GM18502 (cell line): ENCODE measurements around the gene SHC4.
"Not testable (repeated sequence)": the region's sequence is repeated elsewhere in the genome, so short reads cannot be mapped to it uniquely, and the experiment has no call there.

ENCODE experiments used
- ATAC-seq: cut with Tn5 transposase; IDR thresholded peaks from one replicate; pipeline ENCODE4 v1.9.1; 2021; ENCODE audit warnings: mild to moderate bottlenecking; ENCODE audit not compliant: unreplicated experiment, poor library complexity

The SHC4 gene

DNA sequence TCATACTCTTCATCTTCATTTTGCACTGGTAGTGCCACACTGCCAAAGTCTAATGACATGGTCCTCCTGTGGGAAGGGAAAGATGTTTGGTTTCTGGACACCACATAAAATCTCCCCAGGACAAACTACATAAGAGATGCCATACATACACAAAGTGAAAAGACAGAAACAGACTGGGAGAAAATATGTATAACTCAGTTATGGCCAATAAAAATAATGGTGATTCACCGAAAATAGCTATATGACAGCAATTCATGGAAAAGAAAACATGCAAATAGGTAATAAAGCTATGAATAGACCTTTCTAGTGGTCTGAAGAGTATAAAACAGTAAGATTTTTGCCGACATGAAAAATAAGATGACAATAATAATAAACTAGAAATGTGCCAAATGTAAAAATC, 158.1 kb downstream of the SHC4 start:
- no peak for ATAC-seq

DNA sequence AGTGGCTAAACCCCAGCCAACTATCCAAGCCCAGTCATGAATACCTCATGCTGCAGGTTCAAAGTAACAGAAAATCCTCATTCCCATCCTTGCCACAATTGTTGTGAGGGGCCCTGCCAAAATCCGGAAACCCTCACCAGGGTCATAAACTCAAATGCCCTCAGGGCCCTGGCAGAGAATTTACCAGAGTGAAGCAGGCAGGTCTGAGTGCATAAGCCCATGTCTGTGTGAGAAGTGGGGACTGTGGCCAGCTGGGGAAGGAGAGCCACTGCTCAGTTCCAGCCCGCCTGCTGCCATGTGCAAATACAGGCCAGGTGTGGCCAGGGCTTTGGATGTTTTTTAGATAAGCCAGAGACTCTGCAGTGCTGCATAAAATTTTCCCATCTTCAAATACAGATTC, 159.8 kb downstream of the SHC4 start:
- ATAC-seq: no peak

DNA sequence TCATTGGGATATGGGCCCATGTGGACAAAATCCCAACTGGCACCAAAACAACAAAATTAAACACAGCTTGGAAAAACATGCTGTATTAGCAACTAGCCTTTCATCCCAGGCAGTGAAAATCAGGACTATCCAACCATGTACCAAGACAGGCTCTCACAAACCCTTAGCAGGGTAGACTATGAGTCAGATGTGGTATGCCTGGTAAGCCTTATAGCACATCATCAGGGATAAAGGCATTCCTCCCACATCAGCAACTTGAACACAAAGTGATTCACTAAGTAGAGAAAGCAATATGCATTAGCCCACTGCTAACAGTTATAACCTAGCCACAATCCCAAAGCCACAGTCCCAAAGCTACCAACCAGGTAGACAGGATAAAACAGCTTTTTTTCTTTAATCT, 160.9 kb downstream of the SHC4 start:
- no peak for ATAC-seq

DNA sequence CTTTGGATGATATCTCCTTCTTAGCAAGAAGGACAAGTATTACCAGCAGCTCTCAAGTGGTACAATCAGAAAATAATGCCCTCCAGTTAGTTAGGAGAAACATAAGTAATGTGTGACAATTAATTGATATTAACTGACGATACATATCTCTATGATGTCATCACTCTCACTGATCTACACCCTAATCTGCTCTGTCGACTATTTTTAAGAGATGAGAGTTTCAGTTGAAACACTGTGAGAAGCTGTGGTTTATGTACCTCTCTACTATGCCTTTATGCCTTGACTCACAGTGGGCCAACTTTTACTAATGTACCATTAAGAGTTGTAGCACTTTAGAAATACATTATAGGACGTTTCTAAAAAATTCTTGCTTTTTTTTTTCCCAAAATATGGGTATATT, 161.5 kb downstream of the SHC4 start:
- no peak for ATAC-seq

DNA sequence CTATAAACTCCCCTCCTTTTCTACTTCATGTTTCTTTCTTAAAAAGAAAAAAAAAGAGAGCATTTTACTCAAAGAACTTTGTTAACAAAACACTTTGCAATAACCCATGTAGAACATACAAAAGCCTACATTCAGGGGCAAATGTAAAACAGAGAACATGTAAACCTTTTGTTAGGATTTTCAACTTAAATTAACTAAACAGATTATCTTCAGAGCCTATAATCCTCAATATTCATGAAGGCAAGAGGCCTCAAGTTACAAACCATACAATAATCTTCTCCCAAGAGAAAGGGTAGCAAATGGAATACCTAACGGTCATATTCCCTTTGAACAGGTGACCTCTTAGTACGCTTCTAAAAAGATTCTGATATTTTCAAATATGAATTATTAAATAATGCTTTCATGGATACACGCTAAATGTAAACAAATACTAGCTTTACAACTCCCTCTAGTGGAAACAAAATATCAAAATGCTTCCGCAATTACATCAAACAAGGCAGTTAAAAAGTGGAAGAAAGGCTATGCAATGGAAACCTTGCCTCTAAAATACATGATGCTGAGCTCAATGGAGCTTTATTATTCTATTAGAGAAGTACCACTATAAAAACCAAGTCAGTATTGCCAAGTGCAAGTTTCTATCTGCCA, 162.8 kb downstream of the SHC4 start:
- no peak for ATAC-seq

DNA sequence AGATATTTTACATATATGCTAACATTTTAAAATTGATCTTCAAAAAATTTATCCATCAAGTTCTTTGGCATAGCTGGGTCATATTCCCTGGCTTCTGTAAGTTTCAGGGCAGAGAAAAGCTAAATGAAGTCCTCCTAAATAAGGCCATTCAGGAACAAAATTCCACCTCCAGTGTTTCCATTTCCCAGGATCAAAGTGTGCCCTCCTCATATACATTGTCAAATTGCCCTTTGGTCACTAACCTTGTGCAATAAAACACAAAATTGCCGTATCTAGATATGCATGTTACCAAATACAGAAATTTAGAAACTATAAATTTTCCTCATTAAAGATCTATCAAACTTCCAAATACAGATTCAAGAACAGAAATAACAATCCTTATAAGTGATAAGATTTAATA, 163.5 kb downstream of the SHC4 start:
- no peak for ATAC-seq

DNA sequence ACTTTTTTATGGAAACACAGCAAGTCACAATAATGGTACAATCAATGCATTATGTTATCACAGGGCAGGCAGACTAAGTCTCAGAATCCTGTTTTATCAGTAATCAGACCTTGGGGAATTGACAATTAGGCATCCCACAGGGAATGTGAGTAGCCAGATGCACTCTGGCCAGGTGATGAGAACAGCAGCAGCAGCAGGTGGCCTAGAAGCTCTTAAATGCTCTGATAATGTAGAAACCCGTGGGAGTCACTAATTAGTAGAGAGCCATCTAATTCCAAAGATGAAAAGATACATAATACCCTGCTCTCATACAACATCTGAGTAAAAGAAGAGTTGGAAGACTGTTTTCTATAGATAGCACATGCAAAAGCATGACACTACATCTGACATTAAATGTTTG, 165.4 kb downstream of the SHC4 start:
- ATAC-seq: no peak

DNA sequence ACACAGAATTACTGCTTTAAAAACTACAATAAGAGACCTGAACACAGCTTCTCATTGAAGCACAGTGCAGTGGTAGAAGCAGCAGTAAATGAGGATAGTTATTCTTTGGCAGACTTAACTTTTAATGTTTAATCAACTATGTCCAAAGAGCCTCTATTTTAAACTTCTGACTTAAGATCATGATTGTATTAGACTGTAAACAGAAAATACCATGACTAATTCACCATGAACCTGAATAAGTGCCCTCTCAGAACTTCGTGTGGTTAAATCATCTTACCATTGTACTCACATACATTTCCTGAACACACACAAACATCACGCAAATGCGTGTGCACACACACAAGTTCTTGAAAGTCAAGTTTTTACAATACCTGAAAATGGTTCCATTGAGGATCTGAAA, 166.8 kb downstream of the SHC4 start:
- ATAC-seq: no peak

DNA sequence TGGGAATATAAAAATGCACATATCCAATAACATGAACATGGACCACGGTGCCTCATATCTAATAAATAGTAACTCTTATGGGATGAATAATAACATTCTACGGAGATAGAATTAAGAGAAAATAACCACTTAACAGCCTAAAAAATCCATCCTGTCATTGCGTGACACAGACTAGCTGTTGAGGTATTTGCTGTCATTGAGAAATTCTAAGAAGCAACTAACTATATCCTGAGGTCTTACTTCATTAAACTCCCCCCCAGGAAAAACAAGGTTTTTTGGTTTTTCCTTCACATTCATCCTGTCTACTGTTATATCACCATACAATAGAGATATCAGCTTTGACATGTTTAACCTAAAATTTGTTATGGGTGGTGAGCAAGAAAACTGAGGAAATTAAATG, 167.2 kb downstream of the SHC4 start:
- ATAC-seq: no peak

DNA sequence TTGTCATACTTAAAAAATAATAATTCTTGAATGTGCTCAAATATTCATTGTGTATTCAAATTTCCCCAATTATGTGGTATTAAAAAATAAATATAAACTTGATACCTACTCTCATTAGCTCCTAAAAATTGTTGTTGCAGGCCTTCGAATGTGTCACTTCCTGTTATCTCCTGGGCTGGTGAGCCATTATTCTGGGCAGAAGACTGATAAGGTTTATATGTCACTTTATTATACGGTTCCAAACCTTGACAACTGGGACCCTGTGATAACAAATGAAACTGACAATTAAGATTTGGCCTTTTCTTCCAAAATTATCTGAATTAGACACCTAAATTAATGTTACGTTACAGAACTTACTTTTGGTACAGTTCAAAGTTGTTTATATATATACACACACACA, 167.8 kb downstream of the SHC4 start:
- no peak for ATAC-seq

DNA sequence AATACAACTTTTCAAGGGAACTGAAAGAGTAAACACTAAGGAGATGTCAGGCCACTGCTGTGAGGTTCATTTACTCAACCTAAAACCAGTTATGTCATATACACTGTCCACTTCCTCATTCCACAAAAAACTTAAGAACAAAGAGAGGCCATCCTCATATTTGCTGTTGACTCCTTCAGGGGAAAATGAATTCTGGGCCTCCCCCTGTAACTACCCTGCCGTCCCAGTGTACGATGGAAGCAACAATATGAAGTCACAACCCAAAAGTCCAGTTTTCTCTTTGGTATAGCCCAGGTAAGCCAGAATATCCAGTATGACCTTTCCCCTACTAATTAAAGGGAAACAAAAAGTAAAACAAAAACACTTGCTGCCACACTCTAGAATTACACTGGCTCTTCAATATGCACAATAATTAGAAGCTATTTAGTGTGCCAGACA, 169.0 kb downstream of the SHC4 start:
- ATAC-seq: peak; percentile 97

DNA sequence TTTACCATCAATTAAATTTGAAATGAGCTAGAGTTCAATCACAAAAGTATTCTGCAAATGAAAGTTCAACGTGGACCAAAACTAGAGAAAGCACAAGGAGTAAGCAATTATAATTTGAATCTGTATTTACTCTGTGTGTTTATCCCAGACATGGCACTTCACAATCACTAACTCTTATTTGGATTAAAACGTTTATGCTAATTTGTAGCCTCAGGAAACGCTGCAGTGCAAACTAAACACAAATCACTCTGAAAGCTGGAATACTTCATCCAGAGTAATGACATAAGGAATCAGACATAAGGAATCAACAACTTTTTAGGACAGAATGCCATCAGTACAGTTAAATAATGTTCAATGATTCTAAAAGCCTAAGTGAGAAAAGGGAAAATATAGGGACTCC, 171.3 kb downstream of the SHC4 start:
- no peak for ATAC-seq

DNA sequence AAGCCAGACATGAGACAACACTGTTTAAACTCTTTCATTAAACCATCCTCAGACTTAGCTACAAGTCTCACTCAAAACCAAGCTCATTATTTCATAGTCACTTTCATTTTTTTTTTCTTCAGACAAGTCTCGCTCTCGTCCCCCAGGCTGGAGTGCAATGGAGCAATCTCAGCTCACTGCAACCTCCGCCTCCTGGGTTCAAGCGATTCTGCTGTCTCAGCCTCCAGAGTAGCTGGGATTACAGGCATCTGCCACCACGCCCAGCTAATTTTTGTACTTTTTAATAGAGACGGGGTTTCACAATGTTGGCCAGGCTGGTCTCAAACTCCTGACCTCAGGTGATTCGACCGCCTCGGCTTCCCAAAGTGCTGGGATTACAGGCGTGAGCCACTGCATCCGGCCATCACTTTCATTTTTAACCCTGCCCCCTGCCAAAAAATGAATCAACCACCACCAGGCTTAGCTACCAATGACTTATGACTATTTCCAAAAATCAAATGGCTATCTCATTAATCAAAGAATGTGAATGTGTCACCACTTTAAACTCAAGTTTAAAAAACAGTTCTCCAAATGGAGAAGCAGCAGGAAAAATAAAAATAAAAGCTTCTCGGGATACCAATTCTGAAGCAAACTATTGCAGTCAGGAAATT, 173.1 kb downstream of the SHC4 start:
- not testable (repeated sequence) for ATAC-seq

DNA sequence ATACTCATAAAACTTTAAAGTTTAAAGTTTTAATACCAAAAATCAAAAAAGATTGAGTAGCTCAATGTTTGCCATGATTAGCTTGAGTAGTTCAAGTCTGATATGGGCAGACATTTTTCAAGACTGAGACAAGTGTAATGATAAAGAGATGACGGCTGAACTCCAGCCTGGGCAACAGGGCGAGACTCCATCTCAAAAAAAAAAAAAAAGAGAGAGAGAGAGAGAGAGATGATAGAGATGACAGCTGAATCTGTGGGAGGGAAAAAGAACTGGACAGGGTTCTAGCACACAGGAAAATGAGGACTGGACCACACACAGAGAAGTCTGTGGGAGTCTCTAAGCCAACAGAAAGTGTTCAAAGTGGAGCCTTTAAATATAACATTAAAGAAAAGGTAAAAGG, 178.0 kb downstream of the SHC4 start:
- ATAC-seq: no peak

DNA sequence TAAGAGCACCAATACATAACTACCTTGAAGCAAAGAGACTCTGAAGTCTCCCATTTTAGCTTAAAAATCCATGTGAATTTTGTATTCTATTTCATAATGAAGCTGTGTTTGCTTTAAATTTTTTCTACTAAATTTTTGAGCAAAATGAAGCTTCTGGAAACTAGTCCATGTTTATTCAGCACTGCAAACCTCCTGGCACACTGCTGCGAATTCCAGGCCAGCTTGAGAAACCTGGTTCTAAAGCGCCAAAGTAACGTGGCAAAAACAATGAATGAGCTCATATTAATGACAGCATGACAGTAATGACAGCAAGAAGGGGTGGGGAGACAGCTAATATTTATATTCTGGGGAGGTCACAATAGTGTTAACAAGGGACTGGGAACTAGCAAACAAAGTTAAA, 178.5 kb downstream of the SHC4 start:
- no peak for ATAC-seq

DNA sequence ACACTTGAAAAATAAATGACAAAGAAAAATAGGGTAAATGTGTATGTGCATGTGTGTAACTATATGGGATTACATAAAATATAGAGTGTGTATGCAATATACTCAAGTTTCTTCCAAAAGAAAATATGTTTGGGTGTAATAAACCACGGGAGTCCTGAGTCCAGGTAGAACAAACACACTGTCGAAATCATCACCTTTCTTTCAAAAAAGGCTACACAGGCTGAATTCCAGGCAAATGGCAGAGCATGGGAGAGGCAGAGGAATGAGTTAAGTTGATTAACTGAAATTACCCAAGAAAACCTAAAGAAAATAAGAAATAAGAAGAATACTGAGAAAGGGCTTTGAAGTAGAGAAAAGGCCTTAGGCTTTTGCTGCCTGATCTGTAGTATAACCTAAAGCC, 179.0 kb downstream of the SHC4 start:
- no peak for ATAC-seq

DNA sequence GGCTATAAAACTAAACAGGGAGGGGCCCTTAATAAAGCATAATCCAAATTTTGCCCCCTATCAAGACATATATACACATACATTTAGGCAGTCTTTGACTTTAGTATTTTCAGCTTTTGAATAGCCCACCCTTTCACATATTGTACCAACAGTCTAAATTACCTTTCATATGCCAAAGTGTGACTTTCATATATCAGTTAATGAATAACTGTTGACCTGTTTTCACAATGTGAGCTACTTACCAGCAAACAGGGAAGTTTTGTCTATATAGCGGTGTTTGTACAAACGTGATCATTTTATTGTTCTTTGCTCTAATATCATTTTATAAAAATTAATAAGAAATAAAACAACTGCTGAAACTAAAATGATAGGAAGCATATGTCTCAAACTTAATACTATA, 180.8 kb downstream of the SHC4 start:
- ATAC-seq: no peak

DNA sequence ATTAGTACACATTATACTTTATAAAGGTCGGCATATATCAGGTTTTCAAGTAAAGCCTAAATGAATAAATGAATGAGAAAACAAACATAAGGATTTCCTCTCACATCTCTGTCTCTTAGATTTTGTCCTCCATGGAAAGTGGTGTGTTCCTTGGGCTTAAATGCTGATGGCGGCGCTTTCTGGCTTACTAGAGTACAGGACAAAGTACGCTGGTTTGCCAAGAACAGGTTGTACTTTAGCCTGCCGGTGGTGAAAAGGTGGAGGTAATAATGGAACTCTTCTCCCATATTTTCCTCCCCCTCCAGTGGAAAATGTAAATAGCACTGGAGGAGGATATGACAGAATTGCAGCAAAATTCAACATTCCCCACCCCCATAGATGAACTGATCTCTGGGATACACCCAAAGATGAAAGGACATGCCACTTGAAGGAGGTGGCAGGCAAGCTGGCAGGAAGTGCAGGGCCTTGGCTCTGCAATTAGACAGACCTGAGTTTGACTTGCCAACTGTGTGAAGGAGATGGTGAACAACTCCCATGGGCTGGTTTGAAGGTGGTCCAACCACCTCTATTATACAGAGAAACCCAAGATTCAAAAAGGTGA, 182.1 kb downstream of the SHC4 start:
- no peak for ATAC-seq

DNA sequence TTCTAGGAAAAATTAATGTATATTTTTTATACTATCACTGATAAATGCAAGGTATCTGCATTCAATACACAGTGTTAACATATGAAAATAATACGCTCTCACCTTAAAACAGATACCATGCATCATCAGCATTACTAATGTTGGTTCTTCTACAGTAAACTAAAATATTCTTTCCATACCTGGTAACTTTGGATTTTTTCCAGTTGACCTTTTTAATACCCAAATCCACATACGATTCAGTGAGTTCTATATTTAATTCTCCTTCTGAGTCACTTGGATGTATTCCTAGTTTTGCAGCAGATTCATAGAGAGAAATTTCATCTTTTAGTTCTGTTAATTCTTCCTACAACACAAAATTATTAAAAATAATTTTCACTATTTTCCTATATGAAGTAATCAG, 182.7 kb downstream of the SHC4 start:
- no peak for ATAC-seq

DNA sequence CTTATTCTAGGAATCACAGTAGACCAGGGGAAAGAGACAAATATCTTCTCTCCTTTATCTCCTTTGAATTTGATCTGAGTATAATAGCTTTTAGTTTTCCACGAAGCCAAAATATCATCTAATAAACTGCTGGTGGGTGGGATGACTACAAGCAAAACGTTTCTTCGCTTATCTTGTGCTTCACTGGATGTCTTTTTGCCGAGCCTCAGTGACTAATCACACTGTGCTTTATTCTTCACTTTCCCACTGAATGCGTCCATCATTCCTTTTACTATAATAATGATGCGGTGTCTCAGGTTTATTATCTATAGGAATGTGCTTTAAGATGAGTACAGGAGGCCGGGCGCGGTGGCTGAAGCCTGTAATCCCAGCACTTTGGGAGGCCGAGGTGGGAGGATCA, 185.4 kb downstream of the SHC4 start:
- ATAC-seq: no peak

DNA sequence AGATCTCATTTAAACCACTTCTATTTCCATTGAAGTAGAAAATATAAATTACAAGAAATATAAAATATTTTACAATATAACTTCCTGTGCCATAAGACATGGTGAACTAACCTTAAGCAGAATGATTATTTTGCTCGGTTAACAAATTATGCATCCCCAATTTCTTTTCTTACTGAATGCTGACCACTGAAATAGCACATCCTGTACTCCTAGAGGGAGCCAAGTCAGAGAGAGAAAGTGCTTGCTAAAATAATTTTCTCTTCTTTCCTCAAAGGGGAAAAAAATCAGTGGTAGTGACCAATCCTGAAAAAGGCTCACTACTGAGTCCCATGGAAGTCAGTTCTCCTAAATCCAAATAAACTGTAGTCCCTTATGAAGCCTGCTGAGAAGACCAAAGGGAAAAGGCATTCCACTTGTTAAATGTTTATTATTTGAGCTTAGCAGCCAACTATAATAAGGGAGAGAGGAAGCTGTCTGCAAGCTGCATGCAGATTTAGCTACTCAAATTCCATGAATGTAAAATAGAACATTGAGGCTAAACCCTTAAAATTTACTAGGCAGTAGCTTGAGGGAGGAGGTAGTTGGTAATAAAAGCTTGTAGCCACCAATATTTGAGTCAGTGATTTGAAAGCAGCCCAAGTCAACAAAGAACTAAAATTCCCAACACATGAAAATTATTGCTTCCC, 185.9 kb downstream of the SHC4 start:
- ATAC-seq: no peak
